Muscle layer of duodenum (tissue), 2 donors: ENCODE measurements around the gene RTL5.

Experiments
- H3K27ac ChIP-seq: one replicate; pipeline ENCODE4 v1.7.0; 2013; ENCODE audit warnings: mild to moderate bottlenecking, low read length
- H3K27me3 ChIP-seq: one replicate; pipeline ENCODE4 v1.7.0; 2013; ENCODE audit warnings: low read depth, mild to moderate bottlenecking, control low read depth, low read length
- H3K36me3 ChIP-seq, 2 donors: one replicate each; pipeline ENCODE4 v1.7.0; 2013; ENCODE audit warnings: low read length in 2 of 2, control low read depth in 1 of 2, mild to moderate bottlenecking in 1 of 2; ENCODE audit not compliant: insufficient read depth in 2 of 2, control insufficient read depth in 1 of 2
- H3K4me1 ChIP-seq, 2 donors: one replicate each; pipeline ENCODE4 v1.7.0; 2013; ENCODE audit warnings: low read length in 2 of 2, mild to moderate bottlenecking in 2 of 2, control low read depth in 1 of 2, moderate library complexity in 1 of 2; ENCODE audit not compliant: insufficient read depth in 2 of 2, control insufficient read depth in 1 of 2
- H3K4me3 ChIP-seq, 2 donors: one replicate each; pipeline ENCODE4 v1.7.0; 2013; ENCODE audit warnings: low read length in 2 of 2, low read depth in 1 of 2, mild to moderate bottlenecking in 1 of 2
- H3K9me3 ChIP-seq, 2 donors: one replicate each; pipeline ENCODE4 v1.7.0; 2013; ENCODE audit warnings: low read length in 2 of 2, control low read depth in 1 of 2, mild to moderate bottlenecking in 1 of 2; ENCODE audit not compliant: control insufficient read depth in 1 of 2
- donor health status: healthy.

Gene RTL5

GRCh38 chrX:72142794-72143608 lies 11.3 kb upstream of the RTL5 start:
- peaks cover 6 to 35% of the 10 kb centered on the region in 2 donors for H3K36me3 ChIP-seq
- no peaks in the 10 kb centered on the region for H3K27me3 ChIP-seq
- no peaks in the 10 kb centered on the region for H3K4me1 ChIP-seq
- no peak overlapping the region for H3K27ac ChIP-seq
- H3K9me3 ChIP-seq, result no peaks in the 10 kb centered on the region
- no peak overlapping the region for H3K4me3 ChIP-seq

- no peaks in the 10 kb centered on the region for H3K9me3 ChIP-seq
- H3K36me3 ChIP-seq, result peaks cover 7 to 36% of the 10 kb centered on the region in 2 donors
- no peaks in the 10 kb centered on the region for H3K4me1 ChIP-seq
- no peak overlapping the region for H3K27ac ChIP-seq
- H3K27me3 ChIP-seq, result no peaks in the 10 kb centered on the region
- H3K4me3 ChIP-seq, result no peak overlapping the region
Observed at GRCh38 chrX:72142094-72142793, 10.5 kb upstream of the RTL5 start.

- no peak overlapping the region for H3K4me3 ChIP-seq
- H3K27me3 ChIP-seq, result no peaks in the 10 kb centered on the region
- H3K4me1 ChIP-seq, result no peaks in the 10 kb centered on the region
- H3K36me3 ChIP-seq, result peaks cover 7 to 36% of the 10 kb centered on the region in 2 donors
- no peak overlapping the region for H3K27ac ChIP-seq
- H3K9me3 ChIP-seq, result no peaks in the 10 kb centered on the region
Observed at GRCh38 chrX:72141372-72142004, 9.8 kb upstream of the RTL5 start.

- peaks cover 7 to 36% of the 10 kb centered on the region in 2 donors for H3K36me3 ChIP-seq
- no peaks in the 10 kb centered on the region for H3K9me3 ChIP-seq
- no peaks in the 10 kb centered on the region for H3K4me1 ChIP-seq
- H3K27ac ChIP-seq, result no peak overlapping the region
- no peaks in the 10 kb centered on the region for H3K27me3 ChIP-seq
- no peak overlapping the region for H3K4me3 ChIP-seq
Observed at GRCh38 chrX:72139538-72139937, 7.8 kb upstream of the RTL5 start.

GRCh38 chrX:72137846-72138495 lies 6.3 kb upstream of the RTL5 start:
- Histone ChIP-seq H3K4me3 (no peak overlapping the region), H3K27me3 (no peaks in the 10 kb centered on the region), H3K36me3 (peaks cover 7 to 32% of the 10 kb centered on the region in 2 donors), H3K4me1 (no peaks in the 10 kb centered on the region), H3K27ac (no peak overlapping the region), H3K9me3 (no peaks in the 10 kb centered on the region)

- H3K4me3 ChIP-seq, result no peak overlapping the region
- peaks cover 0 to 14% of the 10 kb centered on the region in 2 donors for H3K4me1 ChIP-seq
- H3K27me3 ChIP-seq, result no peaks in the 10 kb centered on the region
- H3K36me3 ChIP-seq, result peaks cover 7 to 11% of the 10 kb centered on the region in 2 donors
- H3K27ac ChIP-seq, result no peak overlapping the region
- no peaks in the 10 kb centered on the region for H3K9me3 ChIP-seq
Observed at GRCh38 chrX:72133851-72134546, 2.3 kb upstream of the RTL5 start.

GRCh38 chrX:72132456-72132855 lies 741 bp upstream of the RTL5 start:
- H3K27me3 ChIP-seq, result no peaks in the 10 kb centered on the region
- no peak overlapping the region for H3K27ac ChIP-seq
- H3K36me3 ChIP-seq, result no peaks in the 10 kb centered on the region
- H3K4me3 ChIP-seq, result no peak overlapping the region
- peaks cover 0 to 23% of the 10 kb centered on the region in 2 donors for H3K4me1 ChIP-seq
- no peaks in the 10 kb centered on the region for H3K9me3 ChIP-seq

GRCh38 chrX:72130762-72131250 lies 909 bp downstream of the RTL5 start:
- no peak overlapping the region for H3K27ac ChIP-seq
- H3K4me3 ChIP-seq, result peak overlapping the region in 1 of 2 donors; percentile 56
- H3K27me3 ChIP-seq, result no peaks in the 10 kb centered on the region
- H3K4me1 ChIP-seq, result peaks cover 10 to 38% of the 10 kb centered on the region in 2 donors
- H3K9me3 ChIP-seq, result no peaks in the 10 kb centered on the region
- H3K36me3 ChIP-seq, result no peaks in the 10 kb centered on the region

- peak overlapping the region in 1 of 2 donors; percentile 56 for H3K4me3 ChIP-seq
- peaks cover 10 to 43% of the 10 kb centered on the region in 2 donors for H3K4me1 ChIP-seq
- no peak overlapping the region for H3K27ac ChIP-seq
- no peaks in the 10 kb centered on the region for H3K9me3 ChIP-seq
- no peaks in the 10 kb centered on the region for H3K36me3 ChIP-seq
- H3K27me3 ChIP-seq, result no peaks in the 10 kb centered on the region
Observed at GRCh38 chrX:72130156-72130761, 1.5 kb downstream of the RTL5 start.

- no peaks in the 10 kb centered on the region for H3K9me3 ChIP-seq
- H3K4me3 ChIP-seq, result no peak overlapping the region
- no peak overlapping the region for H3K27ac ChIP-seq
- no peaks in the 10 kb centered on the region for H3K36me3 ChIP-seq
- peaks cover 10 to 49% of the 10 kb centered on the region in 2 donors for H3K4me1 ChIP-seq
- H3K27me3 ChIP-seq, result no peaks in the 10 kb centered on the region
Observed at GRCh38 chrX:72129661-72130060, 2.1 kb downstream of the RTL5 start.
